HCT116 (cell line): Measurements from ENCODE around the gene APOL4. TPM values are rescaled to one million over a fixed set of nuclear protein-coding genes. Genes with fewer than 3 reads are reported as not detected.

Source experiments
- ATAC-seq: fragments of 200-7000 bp; cut with Tn5 transposase; 2 replicates; pipeline ENCODE4 v1.9.1; 2020; ENCODE audit warnings: mild to moderate bottlenecking, moderate library complexity
- BruUV-seq: library from RNA; stranded (reverse); fragments of 400-500 nt; replicated peaks from 2 replicates; lab custom pipeline; 2021; lab: Mats Ljungman, UMichigan
- CTCF ChIA-PET: fragments of 300-600 bp; sonication (Branson Sonifier 250); formaldehyde crosslinking; loops from one replicate; lab custom pipeline; 2021; ENCODE audit warnings: antibody characterized with exemption; lab: Charles Lee
- POLR2A ChIA-PET: fragments of 300-600, 350-600 bp; sonication (Branson Sonifier 250); formaldehyde crosslinking; loops from one replicate; lab custom pipeline; 2021; ENCODE audit warnings: antibody characterized with exemption; lab: Charles Lee
- RAD21 ChIA-PET, 2 experiments: fragments of 300-600 bp; sonication (Branson Sonifier 250); formaldehyde crosslinking; loops; one replicate each; lab custom pipeline; 2023; ENCODE audit warnings: low total read pairs in 2 of 2; ENCODE audit not compliant: uncharacterized antibody in 2 of 2, unreplicated experiment in 2 of 2, low non-redundant PET in 1 of 2; lab: Charles Lee
- DNase-seq: peaks from one replicate; pipeline ENCODE4 v3.0.0-alpha.2; 2010; ENCODE audit warnings: low read depth, low spot score
- H2AFZ ChIP-seq: fragments of 200-600 bp; shearing (Covaris generic), sonication (generic); 2 replicates; pipeline ENCODE4 v1.6.1; 2017; ENCODE audit warnings: low read depth, mixed run types, mixed read lengths, antibody characterized with exemption, low read length; ENCODE audit not compliant: poor library complexity, severe bottlenecking
- H3K27ac ChIP-seq: 2 replicates; pipeline ENCODE4 v1.5.1; 2012; ENCODE audit warnings: low read depth, low read length
- H3K27me3 ChIP-seq: fragments of 200-600 bp; sonication (generic); 2 replicates; pipeline ENCODE4 v1.6.1; 2016; ENCODE audit warnings: mixed run types, low read length, mixed read lengths; ENCODE audit not compliant: insufficient read depth
- H3K36me3 ChIP-seq, 2 experiments: fragments of 200-500 bp in 1 of 2; fragments of 200-600 bp in 1 of 2; sonication (Bioruptor generic) in 1 of 2; sonication (generic) in 1 of 2; 2 replicates each; pipeline versions ENCODE4 v1.5.1 to v1.6.1; 2014 to 2016; ENCODE audit warnings: low read length in 2 of 2, inconsistent platforms in 1 of 2, mixed read lengths in 1 of 2, mixed run types in 1 of 2; ENCODE audit not compliant: insufficient read depth in 2 of 2, control insufficient read depth in 1 of 2
- H3K4me1 ChIP-seq, 2 experiments: fragments of 200-600 bp in 1 of 2; sonication (generic) in 1 of 2; 2 replicates each; pipeline versions ENCODE4 v1.5.1 to v1.6.1; 2012 to 2017; ENCODE audit warnings: low read length in 2 of 2, inconsistent platforms in 1 of 2, mild to moderate bottlenecking in 1 of 2, mixed read lengths in 1 of 2, mixed run types in 1 of 2, moderate library complexity in 1 of 2; ENCODE audit not compliant: insufficient read depth in 2 of 2, control insufficient read depth in 1 of 2
- H3K4me2 ChIP-seq: fragments of 200-600 bp; sonication (generic); 2 replicates; pipeline ENCODE4 v1.6.1; 2017; ENCODE audit warnings: mixed run types, low read length, mixed read lengths
- H3K4me3 ChIP-seq, 2 experiments: fragments of 200-600 bp in 1 of 2; sonication (generic) in 1 of 2; replicated peaks in 1 of 2; 2 replicates each; pipeline ENCODE4 v1.5.1; 2011 to 2016; ENCODE audit warnings: low read length in 2 of 2, control low read depth in 1 of 2, low read depth in 1 of 2, mild to moderate bottlenecking in 1 of 2, mixed read lengths in 1 of 2, mixed run types in 1 of 2
- H3K79me2 ChIP-seq: fragments of 200-600 bp; sonication (generic); 2 replicates; pipeline ENCODE4 v1.6.1; 2017; ENCODE audit warnings: mild to moderate bottlenecking, mixed run types, low read length, moderate library complexity, mixed read lengths; ENCODE audit not compliant: insufficient read depth
- H3K9ac ChIP-seq: fragments of 200-600 bp; sonication (generic); 2 replicates; pipeline ENCODE4 v1.6.1; 2016; ENCODE audit warnings: low read length, mixed read lengths
- H3K9me2 ChIP-seq: fragments of 200-600 bp; sonication (generic), shearing (Covaris generic); 2 replicates; pipeline ENCODE4 v1.6.1; 2017; ENCODE audit warnings: mixed run types, mild to moderate bottlenecking, moderate library complexity; ENCODE audit not compliant: insufficient read depth
- H3K9me3 ChIP-seq, 2 experiments: fragments of 200-500 bp in 1 of 2; fragments of 200-600 bp in 1 of 2; sonication (Bioruptor generic) in 1 of 2; sonication (generic) in 1 of 2; 2 replicates each; pipeline ENCODE4 v1.6.1; 2014 to 2017; ENCODE audit warnings: low read length in 2 of 2, mixed read lengths in 2 of 2, inconsistent platforms in 1 of 2, low read depth in 1 of 2, mild to moderate bottlenecking in 1 of 2, mixed run types in 1 of 2, moderate library complexity in 1 of 2; ENCODE audit not compliant: control insufficient read depth in 1 of 2, insufficient read depth in 1 of 2
- H4K20me1 ChIP-seq: fragments of 200-600 bp; sonication (generic), shearing (Covaris generic); 2 replicates; pipeline ENCODE4 v1.6.1; 2017; ENCODE audit warnings: mixed run types, mild to moderate bottlenecking, moderate library complexity; ENCODE audit not compliant: insufficient read depth
- CEBPB ChIP-seq: IDR thresholded peaks from 2 replicates; pipeline ENCODE4 v1.6.1; 2012; ENCODE audit warnings: low read depth
- EGR1 ChIP-seq: IDR thresholded peaks from 2 replicates; pipeline ENCODE4 v1.6.1; 2012; ENCODE audit warnings: low read depth
- EZH2 ChIP-seq: fragments of 200-600 bp; sonication (generic); IDR thresholded peaks from 2 replicates; pipeline ENCODE4 v1.6.1; 2017; ENCODE audit warnings: antibody characterized with exemption, mixed run types
- FOSL1 ChIP-seq: IDR thresholded peaks from 2 replicates; pipeline ENCODE4 v1.6.1; 2012; ENCODE audit warnings: low read depth
- JUND ChIP-seq: IDR thresholded peaks from 2 replicates; pipeline ENCODE4 v1.6.1; 2012
- POLR2A ChIP-seq: IDR thresholded peaks from 2 replicates; pipeline ENCODE4 v1.7.0; 2011; ENCODE audit warnings: borderline replicate concordance; ENCODE audit not compliant: insufficient read depth, insufficient read length; ENCODE audit errors: extremely low read depth
- POLR2AphosphoS5 ChIP-seq: IDR thresholded peaks from 2 replicates; pipeline ENCODE4 v1.6.1; 2011; ENCODE audit warnings: mild to moderate bottlenecking, low read depth, low read length, moderate library complexity
- RAD21 ChIP-seq: IDR thresholded peaks from 2 replicates; pipeline ENCODE4 v1.6.1; 2012; ENCODE audit warnings: low read depth, mild to moderate bottlenecking
- SIN3A ChIP-seq: IDR thresholded peaks from 2 replicates; pipeline ENCODE4 v1.6.1; 2012; ENCODE audit warnings: low read depth
- SP1 ChIP-seq: IDR thresholded peaks from 2 replicates; pipeline ENCODE4 v1.6.1; 2012; ENCODE audit warnings: low read depth
- SRF ChIP-seq: IDR thresholded peaks from 2 replicates; pipeline ENCODE4 v1.6.1; 2012; ENCODE audit warnings: low read depth
- ZFX ChIP-seq: fragments of 450-650 bp; IDR thresholded peaks from 2 replicates; pipeline ENCODE4 v1.6.1; 2017
- ZNF274 ChIP-seq: fragments of 200-500 bp; sonication (Bioruptor generic); IDR thresholded peaks from 2 replicates; pipeline ENCODE4 v1.6.1; 2014; ENCODE audit warnings: mild to moderate bottlenecking, low read depth, low read length, inconsistent platforms
- intact Hi-C: fragments of 100-400 bp; cut with micrococcal nuclease; formaldehyde crosslinking; loops from 2 replicates; pipeline ENCODE4 v1.10.0; 2022
- total RNA-seq: library from RNA; stranded (reverse); gene quantifications from one replicate; pipeline ENCODE4 v1.2.1, GENCODE V29; 2021; ENCODE audit not compliant: unreplicated experiment
- TF ChIP-seq, protein P1 (sequence below), 3 experiments: fragments of 200-600 bp in 1 of 3; sonication (generic) in 1 of 3; IDR thresholded peaks in 2 of 3; conservative IDR thresholded peaks in 1 of 3; 2 replicates each; pipeline ENCODE4 v1.5.1; 2012 to 2017; ENCODE audit warnings: low read depth in 2 of 3, low read length in 2 of 3, antibody characterized with exemption in 1 of 3, borderline replicate concordance in 1 of 3, control low read depth in 1 of 3, mild to moderate bottlenecking in 1 of 3, mixed read lengths in 1 of 3, mixed run types in 1 of 3, moderate library complexity in 1 of 3; ENCODE audit not compliant: insufficient read depth in 1 of 3
- TF ChIP-seq, protein P2 (sequence below): IDR thresholded peaks from 2 replicates; pipeline ENCODE4 v1.6.1; 2012
- TF ChIP-seq, protein P3 (sequence below): IDR thresholded peaks from 2 replicates; pipeline ENCODE4 v1.6.1; 2012; ENCODE audit warnings: low read depth
- TF ChIP-seq, protein P4 (sequence below): IDR thresholded peaks from 2 replicates; pipeline ENCODE4 v1.6.1; 2012
- TF ChIP-seq, protein P5 (sequence below): IDR thresholded peaks from 2 replicates; pipeline ENCODE4 v1.6.1; 2011; ENCODE audit warnings: mild to moderate bottlenecking, low read length, moderate library complexity; ENCODE audit not compliant: insufficient replicate concordance; ENCODE audit errors: extremely low read depth

The APOL4 gene
- total RNA-seq, 1 experiment from 2014 or later, result not detected

DNA sequence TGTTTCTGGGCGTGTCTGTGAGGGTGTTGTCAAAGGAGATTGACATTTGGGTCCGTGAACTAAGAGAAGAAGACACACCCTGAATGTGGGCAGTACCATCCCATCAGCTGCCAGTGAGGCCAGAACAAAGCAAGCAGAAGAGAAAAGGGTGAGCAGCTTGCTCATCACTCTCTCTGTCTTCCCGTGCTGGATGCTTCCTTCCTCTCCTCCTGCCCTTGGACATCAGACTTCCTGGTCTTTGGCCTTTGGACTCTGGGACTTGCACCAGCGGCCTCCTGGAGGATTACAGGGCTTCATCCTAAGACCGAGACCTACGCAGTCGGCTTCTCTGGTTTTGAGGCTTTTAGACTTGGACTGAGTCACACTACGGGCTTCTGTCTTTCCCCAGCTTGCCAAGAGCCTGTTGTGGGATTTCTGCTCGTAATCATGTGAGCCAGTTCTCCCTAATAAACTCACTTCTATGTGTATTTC lies 18.9 kb upstream of the APOL4 start:
- DNase-seq, result no peak
- no peak overlapping the region for H2AFZ ChIP-seq

More for the DNA sequence above, 18.9 kb upstream of the APOL4 start:
- Histone ChIP-seq H3K79me2 (no peaks in the 10 kb centered on the region), H3K36me3 (no peaks in the 10 kb centered on the region), H4K20me1 (no peaks in the 10 kb centered on the region), H3K4me3 (no peak overlapping the region), H3K4me2 (no peak overlapping the region), H3K4me1 (no peaks in the 10 kb centered on the region), H3K9me3 (no peaks in the 10 kb centered on the region), H3K27ac (no peak overlapping the region), H3K27me3 (peaks cover 17% of the 10 kb centered on the region; the same call in 1 of the 2 replicates), H3K9ac (no peak overlapping the region), H3K9me2 (no peaks in the 10 kb centered on the region)
- POLR2A ChIA-PET, result no interaction called here
- RAD21 ChIA-PET, result no interaction called here
- CTCF ChIA-PET, result interaction anchor here (1.5 kb wide), 1 partner anchor 26 kb away, joined by 3 read pairs; no protein-coding TSS in a partner anchor
- TF ChIP-seq SRF (no peak), EZH2 (no peak), RAD21 (no peak), ZFX (no peak), FOSL1 (no peak), JUND (no peak), ZNF274 (no peak), CEBPB (no peak), SIN3A (no peak), EGR1 (no peak), POLR2A (no peak), POLR2AphosphoS5 (no peak), SP1 (no peak)
- TF ChIP-seq, protein P1, sequence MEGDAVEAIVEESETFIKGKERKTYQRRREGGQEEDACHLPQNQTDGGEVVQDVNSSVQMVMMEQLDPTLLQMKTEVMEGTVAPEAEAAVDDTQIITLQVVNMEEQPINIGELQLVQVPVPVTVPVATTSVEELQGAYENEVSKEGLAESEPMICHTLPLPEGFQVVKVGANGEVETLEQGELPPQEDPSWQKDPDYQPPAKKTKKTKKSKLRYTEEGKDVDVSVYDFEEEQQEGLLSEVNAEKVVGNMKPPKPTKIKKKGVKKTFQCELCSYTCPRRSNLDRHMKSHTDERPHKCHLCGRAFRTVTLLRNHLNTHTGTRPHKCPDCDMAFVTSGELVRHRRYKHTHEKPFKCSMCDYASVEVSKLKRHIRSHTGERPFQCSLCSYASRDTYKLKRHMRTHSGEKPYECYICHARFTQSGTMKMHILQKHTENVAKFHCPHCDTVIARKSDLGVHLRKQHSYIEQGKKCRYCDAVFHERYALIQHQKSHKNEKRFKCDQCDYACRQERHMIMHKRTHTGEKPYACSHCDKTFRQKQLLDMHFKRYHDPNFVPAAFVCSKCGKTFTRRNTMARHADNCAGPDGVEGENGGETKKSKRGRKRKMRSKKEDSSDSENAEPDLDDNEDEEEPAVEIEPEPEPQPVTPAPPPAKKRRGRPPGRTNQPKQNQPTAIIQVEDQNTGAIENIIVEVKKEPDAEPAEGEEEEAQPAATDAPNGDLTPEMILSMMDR (IDR thresholded peaks at IDR 0.05 in 2 of 3, conservative IDR thresholded peaks at IDR 0.05 in 1 of 3; ENCODE audit: borderline replicate concordance in 1 of 3, insufficient read depth in 1 of 3, low read depth in 2 of 3, low read length in 2 of 3), result no peak
- TF ChIP-seq, protein P2, sequence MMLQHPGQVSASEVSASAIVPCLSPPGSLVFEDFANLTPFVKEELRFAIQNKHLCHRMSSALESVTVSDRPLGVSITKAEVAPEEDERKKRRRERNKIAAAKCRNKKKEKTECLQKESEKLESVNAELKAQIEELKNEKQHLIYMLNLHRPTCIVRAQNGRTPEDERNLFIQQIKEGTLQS, result no peak
- TF ChIP-seq, protein P3, sequence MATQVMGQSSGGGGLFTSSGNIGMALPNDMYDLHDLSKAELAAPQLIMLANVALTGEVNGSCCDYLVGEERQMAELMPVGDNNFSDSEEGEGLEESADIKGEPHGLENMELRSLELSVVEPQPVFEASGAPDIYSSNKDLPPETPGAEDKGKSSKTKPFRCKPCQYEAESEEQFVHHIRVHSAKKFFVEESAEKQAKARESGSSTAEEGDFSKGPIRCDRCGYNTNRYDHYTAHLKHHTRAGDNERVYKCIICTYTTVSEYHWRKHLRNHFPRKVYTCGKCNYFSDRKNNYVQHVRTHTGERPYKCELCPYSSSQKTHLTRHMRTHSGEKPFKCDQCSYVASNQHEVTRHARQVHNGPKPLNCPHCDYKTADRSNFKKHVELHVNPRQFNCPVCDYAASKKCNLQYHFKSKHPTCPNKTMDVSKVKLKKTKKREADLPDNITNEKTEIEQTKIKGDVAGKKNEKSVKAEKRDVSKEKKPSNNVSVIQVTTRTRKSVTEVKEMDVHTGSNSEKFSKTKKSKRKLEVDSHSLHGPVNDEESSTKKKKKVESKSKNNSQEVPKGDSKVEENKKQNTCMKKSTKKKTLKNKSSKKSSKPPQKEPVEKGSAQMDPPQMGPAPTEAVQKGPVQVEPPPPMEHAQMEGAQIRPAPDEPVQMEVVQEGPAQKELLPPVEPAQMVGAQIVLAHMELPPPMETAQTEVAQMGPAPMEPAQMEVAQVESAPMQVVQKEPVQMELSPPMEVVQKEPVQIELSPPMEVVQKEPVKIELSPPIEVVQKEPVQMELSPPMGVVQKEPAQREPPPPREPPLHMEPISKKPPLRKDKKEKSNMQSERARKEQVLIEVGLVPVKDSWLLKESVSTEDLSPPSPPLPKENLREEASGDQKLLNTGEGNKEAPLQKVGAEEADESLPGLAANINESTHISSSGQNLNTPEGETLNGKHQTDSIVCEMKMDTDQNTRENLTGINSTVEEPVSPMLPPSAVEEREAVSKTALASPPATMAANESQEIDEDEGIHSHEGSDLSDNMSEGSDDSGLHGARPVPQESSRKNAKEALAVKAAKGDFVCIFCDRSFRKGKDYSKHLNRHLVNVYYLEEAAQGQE, result no peak
- TF ChIP-seq, protein P4, sequence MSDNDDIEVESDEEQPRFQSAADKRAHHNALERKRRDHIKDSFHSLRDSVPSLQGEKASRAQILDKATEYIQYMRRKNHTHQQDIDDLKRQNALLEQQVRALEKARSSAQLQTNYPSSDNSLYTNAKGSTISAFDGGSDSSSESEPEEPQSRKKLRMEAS, result no peak
- TF ChIP-seq, protein P5, sequence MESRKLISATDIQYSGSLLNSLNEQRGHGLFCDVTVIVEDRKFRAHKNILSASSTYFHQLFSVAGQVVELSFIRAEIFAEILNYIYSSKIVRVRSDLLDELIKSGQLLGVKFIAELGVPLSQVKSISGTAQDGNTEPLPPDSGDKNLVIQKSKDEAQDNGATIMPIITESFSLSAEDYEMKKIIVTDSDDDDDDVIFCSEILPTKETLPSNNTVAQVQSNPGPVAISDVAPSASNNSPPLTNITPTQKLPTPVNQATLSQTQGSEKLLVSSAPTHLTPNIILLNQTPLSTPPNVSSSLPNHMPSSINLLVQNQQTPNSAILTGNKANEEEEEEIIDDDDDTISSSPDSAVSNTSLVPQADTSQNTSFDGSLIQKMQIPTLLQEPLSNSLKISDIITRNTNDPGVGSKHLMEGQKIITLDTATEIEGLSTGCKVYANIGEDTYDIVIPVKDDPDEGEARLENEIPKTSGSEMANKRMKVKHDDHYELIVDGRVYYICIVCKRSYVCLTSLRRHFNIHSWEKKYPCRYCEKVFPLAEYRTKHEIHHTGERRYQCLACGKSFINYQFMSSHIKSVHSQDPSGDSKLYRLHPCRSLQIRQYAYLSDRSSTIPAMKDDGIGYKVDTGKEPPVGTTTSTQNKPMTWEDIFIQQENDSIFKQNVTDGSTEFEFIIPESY, result no peak
- ATAC-seq, result peak; percentile 56
- BruUV-seq, result no TSS peak
- intact Hi-C loops, result loop anchor here (10.0 kb wide), 1 partner anchor 76 kb away; no protein-coding TSS in a partner anchor
